ENCODE data around the gene ZAR1L. TPM values are rescaled to one million over a fixed set of nuclear protein-coding genes. Genes with fewer than 3 reads are reported as not detected.

The ZAR1L gene
- total RNA-seq, 1 experiment from 2014 or later, result not detected

GRCh38 chr13:32334671-32335070 is 19.5 kb upstream of the ZAR1L start:
- no peaks in the 10 kb centered on the region for H3K9me3 ChIP-seq (ENCODE audit: control insufficient read depth, low read depth, low read length)
- H3K4me2 ChIP-seq (ENCODE audit: insufficient read depth, insufficient read length, low read length), result no peak overlapping the region
- no peak overlapping the region for H4K8ac ChIP-seq (replicated peaks; ENCODE audit: insufficient read length, low read depth, low read length)
- H3K27me3 ChIP-seq (ENCODE audit: insufficient read depth, low read length), result no peaks in the 10 kb centered on the region
- no CpG with 5 or more reads among the region's 2 CpGs for WGBS (ENCODE audit: extremely low coverage, insufficient read length, low lambda C conversion rate)
- H2BK120ac ChIP-seq (ENCODE audit: low read depth, low read length, poor library complexity, severe bottlenecking), result no peak overlapping the region
- no peak overlapping the region for H2BK20ac ChIP-seq (ENCODE audit: low read depth, low read length, poor library complexity, severe bottlenecking)
- no peaks in the 10 kb centered on the region for H3K4me1 ChIP-seq (ENCODE audit: insufficient read depth, low read length)
- Mint-ChIP-seq H3K36me3 (ENCODE audit: insufficient read depth in 1 of 3, low read depth in 3 of 3) (peaks cover 41 to 94% (median 86%) of the 10 kb centered on the region in 3 experiments), H3K4me1 (peaks cover 3 to 6% of the 10 kb centered on the region in 2 experiments), H3K9me3 (peaks cover 10 to 34% of the 10 kb centered on the region in 2 experiments), H3K27ac (no peak overlapping the region), H3K27me3 (ENCODE audit: low read depth) (no peaks in the 10 kb centered on the region), H3K4me3 (no peak overlapping the region)
- H4K91ac ChIP-seq (ENCODE audit: insufficient read length, low read depth, low read length), result no peak overlapping the region
- H2BK5ac ChIP-seq (ENCODE audit: insufficient read length, low read length), result no peak overlapping the region
- H3K9ac ChIP-seq (ENCODE audit: extremely low read depth, insufficient read length, low read length), result no peak overlapping the region
- H2BK12ac ChIP-seq (ENCODE audit: insufficient read length, low read depth, low read length), result no peak overlapping the region
- no peak overlapping the region for H2AK5ac ChIP-seq (ENCODE audit: insufficient read length, low read length)
- no peak for TF ChIP-seq CTCF (conservative IDR thresholded peaks at IDR 0.05)
- no peak overlapping the region for H2AFZ ChIP-seq (ENCODE audit: low read length)
- no peak overlapping the region for H3K18ac ChIP-seq (ENCODE audit: insufficient read length, low read depth, low read length)
- H3K79me2 ChIP-seq (ENCODE audit: insufficient read depth, low read length), result no peaks in the 10 kb centered on the region
- no peaks in the 10 kb centered on the region for H4K20me1 ChIP-seq (ENCODE audit: control insufficient read depth, insufficient read depth, insufficient read length)
- H3K79me1 ChIP-seq (ENCODE audit: insufficient read depth, low read depth, low read length, poor library complexity, severe bottlenecking), result no peaks in the 10 kb centered on the region
- no peak overlapping the region for H3K23ac ChIP-seq (ENCODE audit: insufficient read length, low read depth, low read length)
- no peak overlapping the region for H3T11ph ChIP-seq (ENCODE audit: low read length)
- no peak overlapping the region for H3K27ac ChIP-seq (ENCODE audit: insufficient read length, low read depth, low read length)
- H3K14ac ChIP-seq (ENCODE audit: insufficient read depth, low read length), result no peak overlapping the region
- no peak overlapping the region for H2BK15ac ChIP-seq (ENCODE audit: low read depth, low read length)
- H3K56ac ChIP-seq (ENCODE audit: insufficient read length, low read depth, low read length), result no peak overlapping the region
- no peak for DNase-seq
- no peak overlapping the region for H3K4ac ChIP-seq (ENCODE audit: low read depth, low read length)
- no peaks in the 10 kb centered on the region for H3K23me2 ChIP-seq (ENCODE audit: insufficient read length, low read depth, low read length, poor library complexity, severe bottlenecking)
- no peak overlapping the region for H4K5ac ChIP-seq (ENCODE audit: insufficient read length, low read depth, low read length)
